Measurements from ENCODE around the gene PRR23E. TPM values are rescaled to one million over a fixed set of nuclear protein-coding genes. Genes with fewer than 3 reads are reported as not detected.

PRR23E gene
- total RNA-seq, 1 experiment from 2014 or later: not detected

- no peak for TF ChIP-seq REST (IDR thresholded peaks at IDR 0.05; ENCODE audit: insufficient read depth in 1 of 2, low read depth in 2 of 2, low read length in 1 of 2)
- no peak for TF ChIP-seq POLR2AphosphoS5 (IDR thresholded peaks at IDR 0.05; ENCODE audit: low read depth, low read length)
- no peak for TF ChIP-seq SIN3A (IDR thresholded peaks at IDR 0.05; ENCODE audit: borderline replicate concordance, insufficient read depth, low read depth, low read length)
- TF ChIP-seq TCF7L2 (IDR thresholded peaks at IDR 0.05; ENCODE audit: low read depth, low read length): no peak
- TF ChIP-seq CTCF (IDR thresholded peaks at IDR 0.05): no peak
- intact Hi-C loops (cut with micrococcal nuclease; ENCODE audit: unreplicated experiment) (no loop called here), in situ Hi-C loops (cut with HindIII; ENCODE audit: low pct_unique_long_range_greater_than_20kb, low sequenced_read_pairs) (no loop called here)
- H3K4me1 ChIP-seq (ENCODE audit: control insufficient read depth, insufficient read depth, low read length): no peaks in the 10 kb centered on the region
- H3K27me3 ChIP-seq (ENCODE audit: control insufficient read depth, insufficient read depth, low read length): 0 out of 2 replicates have a peak, but pooled peaks cover 2% of the 10 kb centered on the region
- no TSS peak for BruUV-seq (replicated peaks)
- no peaks in the 10 kb centered on the region for H3K36me3 ChIP-seq (ENCODE audit: control insufficient read depth, insufficient read depth, low read length)
- H3K9me3 ChIP-seq (ENCODE audit: control insufficient read depth, insufficient read depth, low read depth, low read length): no peaks in the 10 kb centered on the region
- no peak for ATAC-seq
- POLR2A ChIA-PET: no interaction called here
- H3K4me3 ChIP-seq (ENCODE audit: low read depth in 2 of 2, low read length in 2 of 2): no peak overlapping the region
- no peak overlapping the region for H3K27ac ChIP-seq (ENCODE audit: low read length)
- CTCF ChIA-PET: no interaction called here
- no peak for DNase-seq (ENCODE audit: low read depth, low spot score)
Observed at GRCh38 chr3:127208483-127209100, 15.7 kb downstream of the PRR23E start.

- TF ChIP-seq CTCF (IDR thresholded peaks at IDR 0.05): no peak
- TF ChIP-seq POLR2AphosphoS5 (IDR thresholded peaks at IDR 0.05; ENCODE audit: low read depth, low read length): no peak
- TF ChIP-seq TCF7L2 (IDR thresholded peaks at IDR 0.05; ENCODE audit: low read depth, low read length): no peak
- no peak for TF ChIP-seq REST (IDR thresholded peaks at IDR 0.05; ENCODE audit: insufficient read depth in 1 of 2, low read depth in 2 of 2, low read length in 1 of 2)
- TF ChIP-seq SIN3A (IDR thresholded peaks at IDR 0.05; ENCODE audit: borderline replicate concordance, insufficient read depth, low read depth, low read length): no peak
- Histone ChIP-seq H3K36me3 (ENCODE audit: control insufficient read depth, insufficient read depth, low read length) (no peaks in the 10 kb centered on the region), H3K4me1 (ENCODE audit: control insufficient read depth, insufficient read depth, low read length) (no peaks in the 10 kb centered on the region), H3K27me3 (ENCODE audit: control insufficient read depth, insufficient read depth, low read length) (0 out of 2 replicates have a peak, but pooled peaks cover 2% of the 10 kb centered on the region), H3K27ac (ENCODE audit: low read length) (no peak overlapping the region), H3K9me3 (ENCODE audit: control insufficient read depth, insufficient read depth, low read depth, low read length) (no peaks in the 10 kb centered on the region), H3K4me3 (ENCODE audit: low read depth in 2 of 2, low read length in 2 of 2) (no peak overlapping the region)
- intact Hi-C loops (cut with micrococcal nuclease; ENCODE audit: unreplicated experiment): no loop called here
- in situ Hi-C loops (cut with HindIII; ENCODE audit: low pct_unique_long_range_greater_than_20kb, low sequenced_read_pairs): no loop called here
- BruUV-seq (replicated peaks): no TSS peak
- ChIA-PET CTCF (no interaction called here), POLR2A (no interaction called here)
- ATAC-seq: 0 out of 2 replicates have a peak, but pooled peaks have one; percentile 17
- DNase-seq (ENCODE audit: low read depth, low spot score): no peak
Observed at GRCh38 chr3:127209155-127209839, 16.4 kb downstream of the PRR23E start.

Data from Panc1 (cell line).